Right hindlimb (tissue), 1 donor: ENCODE results near the gene TENM3.
"Not testable (repeated sequence)": the region's sequence is repeated elsewhere in the genome, so short reads cannot be mapped to it uniquely, and the experiment has no call there.

Source experiments
- DNase-seq: peaks from one replicate; pipeline ENCODE4 v3.0.0-alpha.2; 2018

Gene TENM3

DNA sequence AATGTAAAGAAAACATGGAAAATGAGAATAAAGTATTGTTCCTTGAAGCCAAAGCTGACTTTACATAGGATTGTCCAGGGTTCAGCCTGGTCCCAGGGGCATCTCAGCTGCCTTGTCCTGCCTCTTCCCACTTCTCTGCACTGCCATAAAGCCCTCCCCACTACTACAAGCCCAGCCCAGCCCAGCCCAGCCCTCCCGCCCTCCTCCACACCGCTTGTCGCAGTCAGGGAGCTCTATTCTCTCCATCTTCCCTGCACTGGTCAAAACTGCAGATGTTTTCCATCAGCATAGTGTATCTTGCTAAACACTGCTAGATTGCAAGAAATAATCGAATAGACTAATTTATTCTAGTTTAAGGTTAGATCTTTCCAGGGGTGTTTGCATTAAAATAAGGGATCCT lies 100.3 kb downstream of the TENM3 start:
- DNase-seq = no peak

- DNase-seq = no peak
These were observed 101.8 kb downstream of the TENM3 start for GRCh38 chr4:182344968-182345367.

- no peak for DNase-seq
These were observed 103.0 kb downstream of the TENM3 start for GRCh38 chr4:182346250-182346649.

DNA sequence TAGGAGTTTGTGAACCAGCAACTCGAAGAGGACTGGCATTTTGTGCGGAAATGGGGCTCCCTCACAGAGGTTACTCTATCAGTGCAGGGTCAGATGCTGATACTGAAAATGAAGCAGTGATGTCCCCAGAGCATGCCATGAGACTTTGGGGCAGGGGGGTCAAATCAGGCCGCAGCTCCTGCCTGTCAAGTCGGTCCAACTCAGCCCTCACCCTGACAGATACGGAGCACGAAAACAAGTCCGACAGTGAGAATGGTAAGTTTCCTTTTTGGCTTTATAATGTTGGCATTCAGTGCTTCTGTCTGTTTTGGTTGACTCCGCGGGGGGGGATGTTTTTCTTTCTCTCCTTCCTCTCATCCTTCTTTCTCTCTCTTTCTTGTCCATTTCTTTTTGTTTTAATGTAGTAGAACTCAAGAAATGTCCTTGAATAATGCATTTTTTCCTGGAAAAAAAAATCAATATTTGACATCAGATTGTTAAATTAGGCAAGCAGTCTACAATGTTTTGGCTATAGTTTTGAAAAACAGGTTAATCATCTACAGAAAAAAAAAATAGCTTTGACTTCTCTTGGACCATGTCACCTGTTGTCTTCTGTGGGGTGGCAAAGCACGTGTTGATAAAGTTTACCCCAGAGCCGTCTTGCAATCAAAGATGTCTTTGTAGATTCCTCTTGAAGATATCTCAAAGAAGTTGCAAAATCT lies 103.6 kb downstream of the TENM3 start:
- no peak for DNase-seq

DNA sequence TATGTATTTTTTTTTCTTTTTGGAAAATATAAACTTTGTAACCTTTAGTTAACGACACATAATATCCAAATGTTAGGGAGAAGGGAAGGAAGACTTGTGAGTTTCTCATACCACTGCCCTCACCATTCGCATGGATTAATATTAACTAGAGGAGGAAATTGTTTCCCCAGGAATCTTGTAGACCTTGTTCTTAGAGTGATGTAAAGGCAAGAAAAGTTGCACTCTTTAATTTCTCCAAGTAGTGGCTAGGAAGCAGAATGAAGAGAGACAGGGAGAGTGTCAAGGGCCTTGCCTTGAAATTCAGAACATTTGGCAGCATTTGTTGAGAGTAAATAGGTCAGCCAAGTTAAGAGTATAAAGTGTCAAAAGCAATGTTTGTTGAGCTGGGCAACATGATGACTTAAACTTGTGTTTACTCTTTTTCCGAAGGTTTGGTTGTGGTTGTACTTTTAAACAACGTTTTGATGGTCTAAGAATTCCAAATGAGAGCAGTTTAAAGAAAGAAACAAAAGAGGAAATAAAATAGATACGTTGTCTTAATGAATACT lies 105.7 kb downstream of the TENM3 start:
- no peak for DNase-seq

GRCh38 chr4:182350041-182350440 lies 106.8 kb downstream of the TENM3 start:
- DNase-seq = no peak

DNA sequence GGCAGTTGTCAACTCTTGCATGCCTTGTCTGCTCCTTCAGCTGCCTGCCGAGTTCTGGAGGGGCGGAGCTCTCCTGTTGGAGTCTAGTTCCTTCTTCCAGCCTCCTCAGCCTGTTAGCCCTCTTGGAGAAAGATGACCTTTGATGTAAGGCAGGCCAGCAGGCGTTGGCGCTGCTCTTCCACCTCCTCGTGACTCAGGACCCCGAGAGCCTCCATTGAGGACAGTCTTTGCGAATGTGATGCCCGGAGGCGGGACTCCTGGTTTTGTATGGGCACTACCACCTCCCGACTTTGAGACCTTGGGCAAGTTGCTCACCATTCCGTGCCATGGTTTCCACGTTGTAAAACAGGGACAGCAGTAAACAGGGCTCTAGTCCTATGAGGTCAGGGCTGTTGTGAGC lies 108.3 kb downstream of the TENM3 start:
- no peak for DNase-seq

DNA sequence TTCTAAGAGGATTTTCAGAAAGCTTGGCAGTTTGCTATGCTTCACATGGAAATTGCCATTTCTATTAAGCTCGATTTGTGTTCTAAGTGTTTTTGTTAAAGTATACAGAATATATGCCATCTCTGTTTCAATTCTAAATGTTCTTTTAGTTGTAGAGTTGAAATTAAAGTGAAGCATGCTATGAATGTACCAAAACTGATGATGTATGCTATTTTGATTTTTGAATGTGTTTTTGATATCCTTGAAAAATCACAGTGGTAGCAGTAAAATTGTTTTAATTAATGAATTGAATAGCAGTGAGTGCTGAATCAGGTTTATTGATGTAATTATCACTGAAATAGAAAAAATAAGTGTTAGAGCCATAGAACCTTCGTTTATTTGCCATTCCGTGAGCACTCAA lies 110.9 kb downstream of the TENM3 start:
- no peak for DNase-seq

DNA sequence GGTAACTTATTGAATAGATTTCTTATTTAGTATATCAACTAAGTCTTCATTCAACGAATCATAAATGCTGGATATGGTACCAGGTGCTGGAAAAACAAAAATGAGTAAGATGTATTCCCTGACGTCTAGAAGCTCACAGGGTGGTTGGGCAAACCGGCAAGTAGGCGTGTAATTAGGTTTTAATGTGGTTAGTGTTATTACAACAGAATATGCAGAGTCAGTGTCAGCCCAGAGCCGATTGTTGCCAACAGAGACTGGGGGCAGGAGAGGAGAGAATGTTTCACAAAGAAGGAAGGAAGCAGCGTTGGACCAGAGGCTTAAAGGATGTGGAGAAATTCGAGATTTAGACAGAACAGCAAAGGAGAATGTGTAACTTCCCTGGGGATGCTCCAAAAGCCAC lies 111.7 kb downstream of the TENM3 start:
- DNase-seq = no peak

- DNase-seq = no peak
These were observed 124.0 kb downstream of the TENM3 start for GRCh38 chr4:182367153-182367552.

DNA sequence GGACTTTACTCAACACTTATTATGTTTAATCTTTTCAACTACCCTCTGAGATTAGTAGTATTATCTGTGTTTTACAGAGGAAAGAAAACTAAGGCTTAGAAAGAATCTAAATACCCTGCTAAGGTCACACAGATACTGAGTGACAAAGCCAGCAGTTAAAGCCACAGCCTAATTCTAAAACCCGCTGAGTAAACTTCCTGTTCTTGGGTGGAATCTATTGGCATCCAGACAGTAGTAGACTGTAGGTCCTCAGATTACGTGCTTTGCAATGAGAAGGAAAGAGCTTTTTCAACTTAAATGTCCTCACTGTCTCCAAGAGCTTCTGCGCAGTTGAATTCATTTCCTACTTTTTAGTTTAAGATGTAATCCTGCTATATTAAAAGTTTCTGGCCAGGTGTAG lies 126.0 kb downstream of the TENM3 start:
- no peak for DNase-seq

GRCh38 chr4:182370491-182370890 lies 127.3 kb downstream of the TENM3 start:
- DNase-seq = no peak

GRCh38 chr4:182380771-182381181 lies 137.6 kb downstream of the TENM3 start:
- DNase-seq = peak; percentile 74

DNA sequence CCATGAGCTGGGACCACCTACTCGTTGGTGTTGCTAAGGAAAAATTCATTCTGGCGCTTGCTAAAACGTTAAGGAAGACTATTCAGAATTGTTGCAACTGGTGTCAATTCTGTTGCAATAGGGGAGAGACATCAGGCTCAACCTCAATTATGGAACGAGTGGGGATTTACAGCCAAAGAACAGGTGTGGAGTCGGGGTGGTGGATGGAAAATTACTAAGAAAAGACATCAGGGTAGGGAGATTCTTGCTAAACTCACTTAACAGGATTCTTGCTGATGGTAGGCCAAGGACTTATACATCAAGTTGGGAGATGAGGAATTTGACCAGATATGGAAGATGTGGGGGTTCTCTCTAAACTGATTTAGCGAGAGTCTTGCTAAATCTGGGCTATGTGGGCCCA lies 139.7 kb downstream of the TENM3 start:
- no peak for DNase-seq

- peak; percentile 66 for DNase-seq
These were observed 141.5 kb downstream of the TENM3 start for GRCh38 chr4:182384631-182385091.

GRCh38 chr4:182385897-182386296 lies 142.7 kb downstream of the TENM3 start:
- DNase-seq = no peak

GRCh38 chr4:182386576-182386975 lies 143.4 kb downstream of the TENM3 start:
- not testable (repeated sequence) for DNase-seq

DNA sequence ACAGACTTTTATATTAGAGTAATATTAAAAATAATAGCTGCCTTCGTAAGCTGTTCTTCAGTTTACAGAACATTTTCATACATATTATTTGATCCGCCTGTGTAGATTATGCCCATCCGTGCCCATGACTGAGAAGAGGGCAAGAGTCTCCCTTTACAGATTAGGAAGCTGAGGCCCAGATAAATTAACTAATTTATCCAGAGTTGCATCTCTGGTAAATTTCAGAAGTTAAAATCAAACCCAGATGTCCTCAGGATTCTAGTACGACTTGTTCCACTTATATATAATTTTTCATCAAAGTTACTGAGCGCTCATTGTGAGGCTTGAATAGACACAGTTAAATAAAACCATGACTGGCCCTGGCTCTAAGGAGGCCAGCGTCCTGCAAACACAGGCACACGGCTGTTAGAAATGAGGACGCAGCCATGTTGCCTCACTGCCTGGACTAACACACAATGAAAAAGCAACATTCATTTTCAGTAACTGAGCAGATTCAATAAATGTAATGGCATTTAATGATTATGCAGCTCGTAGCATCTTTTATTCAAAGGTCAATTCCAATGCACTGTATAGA lies 148.0 kb downstream of the TENM3 start:
- no peak for DNase-seq

DNA sequence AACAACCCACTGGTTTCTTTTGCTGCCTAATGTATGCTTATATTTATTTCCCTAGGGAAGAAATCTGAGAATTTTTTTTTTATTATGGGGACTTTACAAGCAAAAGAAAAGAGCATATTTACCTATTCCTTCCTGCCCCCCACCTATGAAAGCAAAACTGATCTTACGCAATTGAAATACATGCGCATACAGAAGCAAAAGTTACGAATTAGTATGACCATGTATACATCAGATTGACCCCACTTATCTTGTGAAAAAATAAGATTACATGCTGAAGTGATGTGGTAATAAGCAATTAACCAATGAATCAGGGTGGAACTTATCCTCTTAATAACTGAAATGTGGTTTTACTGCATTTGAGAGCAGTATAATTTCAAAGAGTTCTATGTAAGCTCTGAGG lies 151.0 kb downstream of the TENM3 start:
- DNase-seq = no peak

DNA sequence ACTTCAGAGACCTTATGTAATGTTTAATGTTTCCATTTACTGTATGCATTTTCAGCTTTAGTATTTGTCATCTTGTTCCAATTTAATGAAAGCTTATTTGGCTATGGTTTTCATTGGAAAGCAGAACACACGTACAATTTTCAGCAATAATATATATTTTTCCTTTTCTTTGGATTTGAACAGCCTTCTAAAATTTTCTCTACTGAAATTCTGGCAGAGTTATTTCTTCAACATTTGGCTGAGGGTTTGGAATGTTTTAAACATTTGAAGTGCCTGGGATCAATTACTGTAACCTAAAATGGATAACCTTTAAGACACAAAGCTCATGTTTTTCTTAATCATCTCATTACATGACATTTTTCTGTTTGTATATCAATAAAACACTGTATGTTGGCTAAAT lies 156.9 kb downstream of the TENM3 start:
- DNase-seq = no peak

- DNase-seq = no peak
These were observed 157.6 kb downstream of the TENM3 start for GRCh38 chr4:182400790-182401189.

GRCh38 chr4:182404376-182404775 lies 161.2 kb downstream of the TENM3 start:
- DNase-seq = no peak

DNA sequence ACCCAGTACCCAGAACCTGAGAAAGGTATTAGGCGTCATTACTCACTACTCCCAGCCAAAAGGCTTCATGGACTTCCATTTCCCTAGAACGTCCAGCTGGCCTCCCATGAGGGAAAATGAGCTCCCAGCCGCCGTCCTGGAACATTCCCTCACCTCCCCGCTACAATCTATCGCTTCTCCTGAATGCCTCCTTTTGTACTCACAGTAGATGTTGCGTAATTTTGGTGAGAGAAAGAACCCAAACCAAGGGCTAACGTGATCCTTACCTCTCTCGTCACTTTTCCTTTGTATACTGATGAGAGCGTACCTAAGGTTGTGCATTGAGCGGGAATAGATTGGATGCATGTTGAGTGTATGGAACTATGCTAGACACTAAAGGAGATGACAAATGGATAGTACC lies 161.9 kb downstream of the TENM3 start:
- DNase-seq = no peak

GRCh38 chr4:182409271-182409670 lies 166.1 kb downstream of the TENM3 start:
- DNase-seq = peak; percentile 54

DNA sequence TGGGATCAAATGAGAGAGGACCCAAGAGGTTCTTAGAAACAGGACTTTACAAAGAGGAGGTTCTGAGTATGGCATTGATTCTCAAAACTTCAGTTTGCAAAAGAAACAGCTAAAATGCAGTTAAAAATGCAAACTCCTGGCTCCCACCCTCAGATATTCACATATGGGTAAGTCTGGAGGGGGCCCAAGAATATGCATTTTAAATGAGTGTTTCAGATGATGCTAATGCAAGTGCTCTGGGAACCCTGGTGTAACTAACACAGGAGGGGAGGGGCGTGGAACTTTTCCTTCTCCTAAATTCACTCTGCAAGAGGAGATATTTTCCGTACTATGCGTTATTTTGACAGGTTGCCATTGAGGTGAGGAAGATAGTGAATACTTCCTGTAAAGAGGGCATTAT lies 168.2 kb downstream of the TENM3 start:
- DNase-seq = no peak
